Coronary artery (tissue), 2 donors: ENCODE data around the gene JMJD6.
A peak's percentile ranks its signal among the peaks of the same experiment; 100 is the strongest.

Experiments
- DNase-seq: peaks from one replicate; pipeline ENCODE4 v3.0.0-alpha.2; 2017; ENCODE audit warnings: low spot score
- H3K27ac ChIP-seq, 2 donors: fragments of 200-600 bp; sonication (generic); one replicate each; pipeline ENCODE4 v1.5.1; 2016 to 2019
- H3K4me3 ChIP-seq: fragments of 200-600 bp; sonication (generic); 2 replicates; pipeline ENCODE4 v1.5.1; 2016; ENCODE audit warnings: mild to moderate bottlenecking, moderate library complexity
- TF ChIP-seq, protein P1 (sequence below): fragments of 200-600 bp; sonication (generic); IDR thresholded peaks from one replicate; pipeline ENCODE4 v1.5.1; 2019; ENCODE audit warnings: antibody characterized with exemption

The JMJD6 gene

DNA sequence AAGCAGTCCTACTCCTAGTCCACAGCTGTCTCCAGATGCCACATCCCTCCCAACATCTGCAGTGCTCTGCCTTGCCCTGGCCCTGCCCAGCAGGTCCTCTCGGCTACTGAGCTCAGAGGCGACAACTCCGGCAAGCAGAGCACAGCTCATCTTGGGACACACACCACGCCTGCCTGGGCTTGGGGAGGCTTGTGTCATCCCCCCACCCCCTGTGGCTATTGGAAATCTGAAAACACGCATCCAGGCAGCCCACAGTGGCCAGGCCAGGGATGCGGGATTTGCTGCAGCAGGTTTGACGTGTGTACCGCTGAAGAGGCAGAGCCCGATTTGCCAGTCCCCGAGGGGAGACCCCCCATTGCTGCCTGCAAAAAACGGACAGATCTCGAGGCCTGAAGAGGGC is 41.0 kb downstream of the JMJD6 start:
- Histone ChIP-seq H3K27ac (peak overlapping the region in 1 of 2 donors; percentile 98), H3K4me3 (no peak overlapping the region)
- DNase-seq, result no peak
- TF ChIP-seq, protein P1, sequence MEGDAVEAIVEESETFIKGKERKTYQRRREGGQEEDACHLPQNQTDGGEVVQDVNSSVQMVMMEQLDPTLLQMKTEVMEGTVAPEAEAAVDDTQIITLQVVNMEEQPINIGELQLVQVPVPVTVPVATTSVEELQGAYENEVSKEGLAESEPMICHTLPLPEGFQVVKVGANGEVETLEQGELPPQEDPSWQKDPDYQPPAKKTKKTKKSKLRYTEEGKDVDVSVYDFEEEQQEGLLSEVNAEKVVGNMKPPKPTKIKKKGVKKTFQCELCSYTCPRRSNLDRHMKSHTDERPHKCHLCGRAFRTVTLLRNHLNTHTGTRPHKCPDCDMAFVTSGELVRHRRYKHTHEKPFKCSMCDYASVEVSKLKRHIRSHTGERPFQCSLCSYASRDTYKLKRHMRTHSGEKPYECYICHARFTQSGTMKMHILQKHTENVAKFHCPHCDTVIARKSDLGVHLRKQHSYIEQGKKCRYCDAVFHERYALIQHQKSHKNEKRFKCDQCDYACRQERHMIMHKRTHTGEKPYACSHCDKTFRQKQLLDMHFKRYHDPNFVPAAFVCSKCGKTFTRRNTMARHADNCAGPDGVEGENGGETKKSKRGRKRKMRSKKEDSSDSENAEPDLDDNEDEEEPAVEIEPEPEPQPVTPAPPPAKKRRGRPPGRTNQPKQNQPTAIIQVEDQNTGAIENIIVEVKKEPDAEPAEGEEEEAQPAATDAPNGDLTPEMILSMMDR, result no peak

DNA sequence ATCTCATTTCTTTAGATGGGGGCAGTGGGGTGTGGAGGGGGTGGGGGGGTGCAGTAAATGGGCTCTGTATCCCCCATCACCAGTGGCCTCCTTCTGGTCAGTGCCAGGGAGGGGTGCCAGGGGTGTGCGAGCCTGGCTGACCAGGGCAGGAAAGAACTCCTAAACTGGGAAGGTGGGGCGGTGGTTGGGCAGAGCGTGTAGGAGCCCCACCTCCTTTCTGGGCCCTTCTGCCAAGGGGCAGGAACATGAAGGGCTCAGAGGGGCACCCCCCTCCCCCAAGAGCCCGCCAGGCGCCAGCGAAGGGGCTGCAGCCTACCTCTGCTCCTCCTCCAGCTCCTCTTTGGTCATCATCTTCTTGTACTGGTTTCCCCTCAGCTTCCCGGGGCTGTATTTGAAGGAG is 41.6 kb downstream of the JMJD6 start:
- Histone ChIP-seq H3K27ac (peak overlapping the region in 1 of 2 donors; percentile 98), H3K4me3 (no peak overlapping the region)
- no peak for DNase-seq
- TF ChIP-seq, protein P1, result no peak

DNA sequence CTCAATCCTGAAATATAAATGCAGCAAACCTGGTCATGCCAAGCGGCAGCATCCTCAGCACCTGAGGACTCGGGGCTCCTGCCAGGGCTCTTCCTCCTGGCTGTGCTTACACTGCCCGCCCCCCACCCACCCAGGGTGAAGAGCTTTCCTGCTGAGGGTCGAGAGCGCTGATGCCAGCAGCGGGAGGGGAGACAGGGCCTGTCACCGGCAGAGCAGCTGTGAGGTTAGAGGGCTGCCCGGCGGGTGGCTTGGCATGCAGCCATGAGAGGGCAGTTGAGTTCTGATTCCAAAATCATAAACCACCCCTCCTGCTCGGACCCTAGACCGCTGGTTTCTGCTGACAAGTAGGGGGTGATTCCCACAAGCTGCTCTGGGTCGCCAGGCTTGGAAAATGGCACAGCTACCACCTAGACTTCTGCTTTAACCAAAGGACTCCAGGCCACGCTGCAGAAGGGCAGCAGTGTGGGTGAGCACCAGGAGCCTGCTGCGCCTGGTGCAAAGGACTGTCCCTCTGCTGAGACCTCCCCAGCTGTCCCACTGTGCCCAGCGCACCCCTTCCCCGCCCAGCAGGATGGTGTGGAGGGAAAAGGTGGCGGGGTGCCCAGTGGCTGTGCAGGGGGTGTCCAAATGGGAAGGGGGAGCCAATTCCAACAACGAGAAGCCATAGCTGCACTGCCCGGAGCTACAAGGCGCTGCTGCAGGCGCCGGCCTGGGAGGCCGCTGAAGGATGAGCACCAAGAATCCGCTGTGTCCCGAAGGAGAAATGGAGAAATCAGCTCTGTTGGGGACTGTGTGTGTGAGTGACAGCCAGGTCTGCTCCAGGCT is 42.3 kb downstream of the JMJD6 start:
- no peak for DNase-seq
- Histone ChIP-seq H3K27ac (peak overlapping the region in 1 of 2 donors; percentile 98), H3K4me3 (no peak overlapping the region)
- TF ChIP-seq, protein P1, result no peak

DNA sequence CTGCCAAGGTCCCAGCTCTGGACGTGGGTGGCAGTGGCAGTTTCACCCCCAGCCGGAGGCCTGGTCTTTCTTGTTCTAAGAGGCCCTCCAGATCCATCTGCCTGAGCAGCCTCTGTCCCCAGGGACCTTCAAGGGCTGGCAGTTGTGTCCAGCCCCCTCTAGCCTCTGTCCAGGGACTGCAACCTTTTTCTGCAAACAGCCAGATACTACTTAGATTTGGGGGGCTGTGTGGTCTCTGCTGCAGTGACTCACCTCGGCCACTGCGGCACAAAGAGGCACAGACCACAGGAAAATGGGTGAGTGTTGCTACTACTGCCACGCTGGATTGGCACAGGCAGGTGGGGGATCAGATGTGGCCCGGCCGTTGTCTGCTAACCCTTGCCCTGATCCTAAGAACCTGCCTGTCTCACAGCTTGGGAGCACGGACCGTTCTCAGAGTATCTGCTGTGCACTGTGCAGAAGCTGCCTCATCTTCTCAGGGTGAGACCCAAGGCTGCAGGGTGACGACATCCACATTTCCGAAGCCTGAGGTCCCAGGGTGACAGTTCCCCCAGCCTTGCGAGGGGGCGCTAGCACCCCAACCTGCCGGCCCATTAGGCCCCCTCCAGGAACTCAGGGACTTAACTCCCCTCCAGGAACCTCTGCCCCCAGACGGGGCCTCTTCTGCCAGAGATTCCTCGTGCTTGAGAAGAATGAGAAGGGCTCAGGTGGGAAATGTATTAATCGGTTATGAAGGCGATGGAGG is 43.2 kb downstream of the JMJD6 start:
- Histone ChIP-seq H3K4me3 (no peak overlapping the region), H3K27ac (peak overlapping the region in 1 of 2 donors; percentile 75)
- no peak for DNase-seq
- TF ChIP-seq, protein P1, result no peak

DNA sequence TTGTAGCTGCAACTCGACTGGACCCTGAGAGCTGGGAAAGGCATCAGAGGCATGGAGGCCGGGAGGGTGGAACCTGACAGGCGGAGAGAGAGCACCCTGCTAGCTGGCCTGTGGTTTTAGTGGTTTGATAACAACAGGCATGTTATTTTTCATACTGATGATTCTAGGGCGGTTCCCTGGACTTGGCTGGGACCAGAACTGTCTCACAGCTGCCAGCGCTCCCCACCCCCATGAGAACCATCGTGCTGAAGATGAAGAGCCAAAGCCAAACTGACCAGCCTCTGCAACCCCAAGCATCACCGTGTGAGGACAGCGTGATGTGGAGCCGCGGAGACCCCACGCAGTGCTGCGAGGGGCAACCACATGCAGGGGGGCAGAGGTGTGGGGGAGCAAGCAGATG is 44.1 kb downstream of the JMJD6 start:
- Histone ChIP-seq H3K4me3 (no peak overlapping the region), H3K27ac (peak overlapping the region in 1 of 2 donors; percentile 75)

DNA sequence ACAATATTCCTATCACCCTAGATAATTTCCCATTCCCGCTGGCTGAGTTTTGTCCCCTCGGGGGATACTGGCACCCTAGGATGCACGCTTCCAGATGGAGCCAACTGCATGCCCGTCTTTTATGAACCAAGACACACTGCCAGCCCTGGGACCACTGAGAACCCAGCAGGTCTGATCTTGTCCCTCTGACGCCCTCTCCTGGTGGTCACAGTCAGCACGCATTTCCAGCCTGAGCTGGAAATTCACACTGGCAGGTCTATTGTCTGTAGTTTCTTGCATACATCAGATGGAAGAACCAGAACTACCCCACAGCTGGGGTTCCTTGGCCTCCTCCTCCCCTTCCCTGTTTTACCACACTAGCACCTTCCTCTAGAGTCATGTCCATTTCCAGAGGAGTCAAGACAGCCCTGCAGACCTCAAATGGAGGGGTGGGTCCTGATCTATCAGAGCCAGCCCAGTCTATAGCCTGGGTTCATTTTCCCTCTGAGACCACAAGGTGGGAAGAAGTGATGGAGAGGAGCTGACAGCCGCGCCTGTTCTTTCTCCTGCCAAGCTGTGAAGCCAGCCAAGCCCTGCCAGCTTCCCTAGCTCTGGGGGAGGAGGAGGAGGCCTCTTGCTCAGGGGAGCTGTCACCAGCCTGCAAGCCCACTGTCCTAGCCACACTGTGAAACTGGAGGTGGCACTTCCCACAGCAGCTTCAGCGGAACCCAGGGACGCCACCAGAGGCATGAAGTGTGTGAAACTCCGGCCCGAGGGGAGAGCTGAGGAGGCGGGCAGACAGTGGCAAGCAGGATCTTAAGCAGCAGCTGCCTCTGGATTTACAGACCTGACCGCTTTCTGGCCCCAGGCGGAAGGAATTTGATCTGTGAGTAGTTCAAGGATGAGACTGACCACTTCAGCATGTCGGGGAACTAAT is 44.9 kb downstream of the JMJD6 start:
- no peak overlapping the region for H3K4me3 ChIP-seq
- H3K27ac ChIP-seq, result peak overlapping the region in 1 of 2 donors; percentile 75
- DNase-seq, result no peak
- TF ChIP-seq, protein P1, result peak; percentile 50

More for the DNA sequence above, 44.1 kb downstream of the JMJD6 start:
- TF ChIP-seq, protein P1, result no peak
- no peak for DNase-seq
